Measurements from ENCODE around the gene PCOLCE2.

DNA sequence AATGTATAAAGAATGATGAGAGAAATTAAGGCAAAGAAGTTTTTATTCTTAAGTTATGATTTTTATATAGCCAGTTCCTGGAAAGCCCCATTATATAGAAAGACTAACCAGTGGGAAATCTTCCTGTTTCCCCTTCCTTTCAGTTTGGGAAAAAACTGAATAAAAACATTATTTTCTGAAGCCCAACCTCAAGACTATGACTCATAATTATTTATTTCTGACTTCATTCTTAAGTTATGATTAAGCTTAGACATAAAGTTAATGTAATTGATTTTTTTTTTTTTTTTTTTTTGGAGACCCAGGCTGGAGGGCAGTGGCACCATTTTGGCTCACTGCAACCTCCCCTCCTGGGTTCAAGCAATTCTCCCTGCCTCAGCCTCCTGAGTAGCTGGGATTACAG is 109.3 kb downstream of the PCOLCE2 start:
- TF ChIP-seq, protein P1, sequence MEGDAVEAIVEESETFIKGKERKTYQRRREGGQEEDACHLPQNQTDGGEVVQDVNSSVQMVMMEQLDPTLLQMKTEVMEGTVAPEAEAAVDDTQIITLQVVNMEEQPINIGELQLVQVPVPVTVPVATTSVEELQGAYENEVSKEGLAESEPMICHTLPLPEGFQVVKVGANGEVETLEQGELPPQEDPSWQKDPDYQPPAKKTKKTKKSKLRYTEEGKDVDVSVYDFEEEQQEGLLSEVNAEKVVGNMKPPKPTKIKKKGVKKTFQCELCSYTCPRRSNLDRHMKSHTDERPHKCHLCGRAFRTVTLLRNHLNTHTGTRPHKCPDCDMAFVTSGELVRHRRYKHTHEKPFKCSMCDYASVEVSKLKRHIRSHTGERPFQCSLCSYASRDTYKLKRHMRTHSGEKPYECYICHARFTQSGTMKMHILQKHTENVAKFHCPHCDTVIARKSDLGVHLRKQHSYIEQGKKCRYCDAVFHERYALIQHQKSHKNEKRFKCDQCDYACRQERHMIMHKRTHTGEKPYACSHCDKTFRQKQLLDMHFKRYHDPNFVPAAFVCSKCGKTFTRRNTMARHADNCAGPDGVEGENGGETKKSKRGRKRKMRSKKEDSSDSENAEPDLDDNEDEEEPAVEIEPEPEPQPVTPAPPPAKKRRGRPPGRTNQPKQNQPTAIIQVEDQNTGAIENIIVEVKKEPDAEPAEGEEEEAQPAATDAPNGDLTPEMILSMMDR (IDR thresholded peaks at IDR 0.05), result no peak
- no peak for TF ChIP-seq POLR2A (IDR thresholded peaks at IDR 0.05)

All from testis (tissue), 2 donors.